ENCODE results near the gene INPP5D. TPM values are rescaled to one million over a fixed set of nuclear protein-coding genes. Genes with fewer than 3 reads are reported as not detected.
A peak's percentile ranks its signal among the peaks of the same experiment; 100 is the strongest.

Gene INPP5D
- total and polyA plus RNA-seq, 2 of the 13 experiments (the other 11 are each of a cell fraction or from before 2014, with no cell fraction given): 16.7 to 18.0 TPM

- TF ChIP-seq ZNF646 (CRISPR knock-in tag; IDR thresholded peaks at IDR 0.05) (no peak), ZBTB7A (CRISPR knock-in tag; IDR thresholded peaks at IDR 0.05) (0 out of 2 replicates have a peak, but pooled peaks have one; percentile 40), PCBP1 (IDR thresholded peaks at IDR 0.05; ENCODE audit: borderline replicate concordance, low read depth, low read length) (no peak), RNF2 (conservative IDR thresholded peaks at IDR 0.05; ENCODE audit: low read depth) (peak; percentile 57; the same call in 1 of the 2 replicates), HHEX (CRISPR knock-in tag; IDR thresholded peaks at IDR 0.05) (no peak), STAT6 (CRISPR knock-in tag; IDR thresholded peaks at IDR 0.05; ENCODE audit: borderline replicate concordance) (no peak), ZNF766 (CRISPR knock-in tag; IDR thresholded peaks at IDR 0.05; ENCODE audit: borderline replicate concordance) (no peak), GATAD2A (CRISPR knock-in tag; IDR thresholded peaks at IDR 0.05) (no peak), REPIN1 (CRISPR knock-in tag; IDR thresholded peaks at IDR 0.05; ENCODE audit: borderline replicate concordance, low read depth) (0 out of 2 replicates have a peak, but pooled peaks have one; percentile 68), ISL2 (CRISPR knock-in tag; IDR thresholded peaks at IDR 0.05) (no peak), GPN1 (CRISPR knock-in tag; IDR thresholded peaks at IDR 0.05; ENCODE audit: borderline replicate concordance) (no peak), TIGD3 (CRISPR knock-in tag; IDR thresholded peaks at IDR 0.05; ENCODE audit: borderline replicate concordance) (no peak), ZBTB34 (CRISPR knock-in tag; IDR thresholded peaks at IDR 0.05) (no peak), SIN3A (IDR thresholded peaks at IDR 0.05; ENCODE audit: borderline replicate concordance, low read depth, low read length) (no peak), NCOR1 (IDR thresholded peaks at IDR 0.05; ENCODE audit: borderline replicate concordance, low read length) (no peak; the same call in 1 of the 2 replicates)
Measured at GRCh38 chr2:233060501-233060979, 398 bp downstream of the INPP5D start (continued).
